Stimulated activated naive CD4-positive, alpha-beta T cell treated with Interleukin-2 at 50 U/mL for 16 hours (primary cell): ENCODE data around the gene SLC9A9.

Experiments used
- DNase-seq: peaks from one replicate; lab custom pipeline; 2025; lab: John Stamatoyannopoulos, UW

SLC9A9 gene

GRCh38 chr3:143506190-143506589, 342.1 kb downstream of the SLC9A9 start:
- DNase-seq, result no peak

DNA sequence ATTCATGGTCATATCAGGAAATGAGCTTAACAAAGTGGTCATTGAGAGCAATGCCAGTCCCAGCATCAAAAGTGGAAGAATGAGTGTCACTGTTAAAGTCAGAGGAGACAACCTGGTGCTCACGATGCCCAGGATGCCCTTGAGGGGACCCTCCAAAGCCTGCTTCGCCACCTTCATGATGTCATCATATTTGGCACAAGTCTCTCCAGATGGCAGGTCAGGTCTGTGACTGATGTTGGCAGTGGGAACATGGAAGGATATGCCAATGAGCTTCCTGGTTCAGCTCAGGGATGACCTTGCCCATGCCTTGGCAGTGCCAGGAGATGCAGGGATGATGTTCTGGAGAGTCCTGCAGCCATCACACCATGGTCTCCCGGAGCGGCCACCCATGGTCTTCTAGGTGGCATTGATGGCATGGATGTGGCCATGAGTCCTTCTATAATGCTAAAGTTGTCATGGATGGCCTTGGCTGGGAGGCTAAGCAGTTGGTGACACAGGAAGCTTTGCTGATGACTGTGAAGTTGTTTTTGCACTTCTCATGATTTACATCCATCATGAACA, 344.9 kb downstream of the SLC9A9 start:
- no peak for DNase-seq

DNA sequence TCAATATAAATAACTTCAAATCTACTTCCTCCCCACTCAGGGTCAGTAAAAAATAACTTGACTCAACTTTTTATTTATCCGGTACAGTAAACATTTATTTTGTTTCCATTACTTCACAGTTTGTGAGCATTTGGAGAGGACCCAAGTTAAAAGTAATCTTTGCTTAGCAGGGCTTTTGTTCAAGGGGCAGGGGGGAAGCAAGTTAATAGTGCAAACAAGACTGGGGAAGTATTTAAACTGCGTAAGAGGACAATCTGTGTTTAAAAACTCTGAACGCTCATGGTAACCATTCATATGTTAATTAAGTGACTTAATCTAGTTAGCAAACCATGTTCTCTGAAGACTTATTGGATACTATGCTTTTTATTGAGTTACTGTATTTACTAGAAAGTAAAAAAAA, 346.2 kb downstream of the SLC9A9 start:
- no peak for DNase-seq

GRCh38 chr3:143497382-143497781, 350.9 kb downstream of the SLC9A9 start:
- no peak for DNase-seq

DNA sequence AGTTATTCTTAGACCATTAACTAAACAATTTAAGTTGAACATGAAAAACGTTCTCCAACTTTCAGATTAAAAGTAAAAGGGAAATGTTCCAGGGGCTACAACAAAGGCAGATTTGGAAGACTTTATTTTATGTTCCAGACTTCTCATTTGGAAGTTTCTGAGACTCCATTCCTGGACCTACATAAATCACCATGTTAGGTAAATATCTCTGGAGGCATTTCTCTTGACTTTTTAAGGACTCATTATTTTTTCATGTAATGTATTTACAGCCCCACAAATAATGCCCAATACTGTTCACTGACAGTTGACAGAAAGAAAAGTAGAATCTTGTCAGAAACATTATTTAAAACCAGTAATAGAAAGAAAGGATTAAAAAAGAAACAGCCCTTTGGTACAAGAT, 352.1 kb downstream of the SLC9A9 start:
- no peak for DNase-seq

GRCh38 chr3:143495527-143495926, 352.7 kb downstream of the SLC9A9 start:
- DNase-seq, result no peak

GRCh38 chr3:143486611-143487010, 361.7 kb downstream of the SLC9A9 start:
- no peak for DNase-seq

DNA sequence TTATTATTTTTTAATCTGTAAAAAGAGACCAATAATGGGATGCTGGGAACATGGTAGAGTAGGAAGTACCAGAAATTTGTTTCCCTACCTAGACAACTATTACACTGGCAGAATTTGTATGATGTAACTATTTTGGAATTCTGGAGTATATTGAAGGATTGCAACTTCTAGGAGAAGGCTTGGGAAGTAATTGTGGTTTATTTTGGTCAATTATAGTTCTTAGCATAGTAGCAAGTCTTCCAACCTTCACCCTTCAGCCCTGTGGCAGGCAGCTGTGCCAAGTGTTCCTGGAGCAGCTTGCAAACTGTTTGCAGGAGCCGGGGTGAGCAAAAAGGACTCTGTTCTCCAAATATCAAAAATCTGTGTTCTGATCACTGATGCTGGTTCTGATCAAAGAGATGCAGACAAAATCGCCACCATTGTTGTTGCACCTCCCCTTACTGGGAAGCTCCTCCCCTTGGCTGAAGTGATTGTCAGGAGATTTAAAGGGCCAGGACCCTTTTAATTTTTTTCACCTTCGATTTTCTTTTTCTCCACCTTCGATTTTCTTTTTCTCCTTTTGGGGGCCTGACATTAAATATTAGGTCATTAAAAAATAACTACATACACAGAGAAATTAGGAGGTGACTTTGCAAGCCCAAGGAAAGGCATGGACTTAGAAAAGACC, 363.3 kb downstream of the SLC9A9 start:
- no peak for DNase-seq

- no peak for DNase-seq
Observed at GRCh38 chr3:143483214-143483613, 365.1 kb downstream of the SLC9A9 start.

- no peak for DNase-seq
Observed at GRCh38 chr3:143482106-143483088, 365.9 kb downstream of the SLC9A9 start.

DNA sequence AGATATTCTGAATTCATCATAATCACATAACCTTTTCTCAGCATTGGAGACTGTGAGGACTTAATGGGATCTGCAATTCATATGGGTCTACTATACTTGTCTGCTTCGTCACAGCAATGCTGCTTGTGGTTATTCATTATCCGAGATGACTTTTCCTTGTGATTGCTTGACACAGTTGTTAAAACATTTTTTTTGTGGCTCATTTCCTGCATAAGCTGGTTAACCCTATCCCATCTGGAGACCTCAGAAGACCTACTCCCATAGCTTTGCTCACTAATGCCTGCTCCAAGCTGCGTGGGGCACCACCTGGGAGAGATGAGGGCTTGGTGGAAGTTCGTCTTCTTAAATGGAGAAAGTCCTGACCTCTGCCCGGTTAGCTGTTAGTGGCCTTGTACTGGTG, 367.9 kb downstream of the SLC9A9 start:
- no peak for DNase-seq

GRCh38 chr3:143479727-143480126, 368.5 kb downstream of the SLC9A9 start:
- no peak for DNase-seq

DNA sequence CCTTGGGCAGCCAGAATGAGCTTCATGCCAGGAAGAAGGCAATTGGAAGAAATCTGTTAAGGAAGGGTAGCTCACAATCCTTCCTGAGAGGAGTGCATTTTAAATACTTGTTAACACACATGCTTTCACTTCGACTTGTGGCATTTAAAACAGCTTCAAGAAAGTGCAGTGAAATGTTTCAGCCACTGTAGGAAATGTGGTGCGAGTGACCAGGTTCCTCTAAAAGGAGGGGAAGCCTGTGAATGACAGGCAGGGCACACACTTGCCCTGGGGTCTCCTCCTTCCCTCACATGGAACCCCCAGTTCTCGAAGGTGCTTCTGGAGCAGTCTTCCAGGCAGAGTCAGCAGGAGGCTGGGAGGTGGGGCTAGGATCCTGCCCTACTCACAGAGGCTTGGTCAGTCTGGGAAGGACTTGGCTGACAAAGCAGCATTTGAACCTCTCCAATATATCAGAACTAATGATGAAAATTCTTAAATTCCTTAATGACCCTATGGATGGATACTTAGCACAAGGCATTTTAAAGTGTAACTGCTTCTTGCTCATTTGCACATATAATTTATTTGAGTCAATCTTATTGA, 370.1 kb downstream of the SLC9A9 start:
- no peak for DNase-seq

DNA sequence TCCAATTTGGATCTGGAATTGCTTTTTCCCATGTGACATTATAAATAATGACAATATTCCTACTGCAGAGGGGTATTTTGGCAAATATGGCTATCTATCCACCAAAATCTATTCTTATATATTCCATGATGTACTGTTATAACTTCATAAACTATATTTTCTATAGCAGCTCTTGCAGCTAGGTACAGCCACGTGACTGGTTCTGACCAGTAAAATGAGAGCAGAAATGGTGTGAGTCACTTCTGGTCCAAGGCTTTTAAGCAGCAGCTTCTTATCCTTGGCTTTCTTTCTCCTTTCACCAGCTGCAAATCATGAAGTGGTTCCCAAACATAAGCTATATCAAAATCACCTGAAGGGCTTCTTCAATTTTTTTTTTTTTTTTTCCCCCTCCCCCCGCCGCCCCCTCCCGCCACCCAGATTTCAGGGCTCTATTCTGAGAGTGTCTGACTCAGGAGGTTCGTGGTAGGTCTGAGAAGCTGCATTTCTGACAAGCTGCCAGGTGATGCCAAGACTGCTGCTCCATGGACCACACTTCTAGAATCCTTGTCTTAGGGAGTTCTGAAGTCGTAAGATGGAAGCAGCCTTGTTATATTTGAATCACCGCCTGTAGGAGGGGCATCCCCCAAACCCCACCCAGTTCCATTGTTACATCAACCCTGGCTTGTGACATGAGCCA, 371.2 kb downstream of the SLC9A9 start:
- DNase-seq, result no peak

DNA sequence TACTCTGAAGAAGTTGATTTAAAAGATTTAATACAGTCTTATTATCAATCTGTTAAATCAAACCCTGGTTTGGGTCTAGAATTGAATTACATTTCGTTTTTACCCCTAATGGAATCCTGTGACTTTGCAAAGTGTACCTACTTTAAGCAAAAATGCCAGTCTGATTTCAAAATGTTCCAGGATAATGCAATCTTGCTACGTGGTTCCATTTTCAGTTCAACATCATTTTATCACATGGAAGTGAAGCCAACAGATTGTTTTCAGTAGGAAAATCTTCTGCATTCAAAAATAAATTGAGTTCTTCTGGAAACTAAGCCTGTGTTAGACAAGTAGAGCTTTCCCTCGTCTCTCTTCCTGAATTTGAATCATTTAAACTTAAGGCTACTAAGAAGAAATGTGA, 372.3 kb downstream of the SLC9A9 start:
- DNase-seq, result no peak

- DNase-seq, result no peak
Observed at GRCh38 chr3:143472731-143473523, 375.3 kb downstream of the SLC9A9 start.

- no peak for DNase-seq
Observed at GRCh38 chr3:143471705-143472104, 376.6 kb downstream of the SLC9A9 start.

- DNase-seq, result no peak
Observed at GRCh38 chr3:143469159-143469558, 379.1 kb downstream of the SLC9A9 start.

DNA sequence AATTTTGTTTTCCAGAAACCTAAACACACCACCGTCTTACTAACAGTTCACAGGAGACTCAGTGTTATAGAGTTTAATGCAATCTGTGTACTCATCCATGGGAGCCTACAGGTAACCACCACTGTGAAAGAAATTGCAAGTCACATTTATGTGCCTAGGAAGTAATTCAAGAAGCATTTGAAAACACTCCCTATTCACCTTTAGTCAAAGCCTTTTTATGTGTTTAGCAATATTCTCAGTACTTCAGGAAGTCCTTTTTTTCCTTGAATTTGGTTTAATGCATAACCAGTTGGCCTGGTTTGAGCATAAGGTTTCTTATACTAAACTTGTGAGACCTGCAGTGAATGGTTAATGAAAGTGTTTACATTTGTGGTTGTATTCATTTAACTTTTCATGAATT, 382.6 kb downstream of the SLC9A9 start:
- no peak for DNase-seq

GRCh38 chr3:143464850-143465249, 383.4 kb downstream of the SLC9A9 start:
- DNase-seq, result no peak

DNA sequence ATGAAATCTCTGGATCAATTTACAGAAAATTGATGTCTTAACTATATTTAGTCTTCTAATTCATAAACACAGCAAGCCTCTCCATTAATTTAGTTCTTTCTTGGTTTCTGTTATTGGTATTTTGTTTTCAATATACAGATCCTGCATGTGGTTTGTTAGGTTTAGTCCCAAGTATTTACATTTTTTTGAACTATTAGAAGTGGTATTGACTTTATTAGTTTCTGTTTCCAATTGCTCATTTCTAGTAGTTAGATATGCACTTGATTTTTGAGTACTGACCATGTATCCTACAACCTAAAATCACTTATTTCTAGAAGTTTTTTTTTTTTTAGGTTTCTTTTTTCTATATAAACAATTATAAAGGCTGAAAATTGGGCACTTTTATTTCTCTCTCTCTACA, 392.8 kb downstream of the SLC9A9 start:
- DNase-seq, result no peak
